Medulla oblongata (tissue), 1 donor: ENCODE data around the gene GLTP.
"Not testable (repeated sequence)": the region's sequence is repeated elsewhere in the genome, so short reads cannot be mapped to it uniquely, and the experiment has no call there.

Experiments used
- DNase-seq: peaks from one replicate; pipeline ENCODE4 v3.0.0-alpha.2; 2015; ENCODE audit errors: extremely low spot score

Gene GLTP, protein sequence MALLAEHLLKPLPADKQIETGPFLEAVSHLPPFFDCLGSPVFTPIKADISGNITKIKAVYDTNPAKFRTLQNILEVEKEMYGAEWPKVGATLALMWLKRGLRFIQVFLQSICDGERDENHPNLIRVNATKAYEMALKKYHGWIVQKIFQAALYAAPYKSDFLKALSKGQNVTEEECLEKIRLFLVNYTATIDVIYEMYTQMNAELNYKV

DNA sequence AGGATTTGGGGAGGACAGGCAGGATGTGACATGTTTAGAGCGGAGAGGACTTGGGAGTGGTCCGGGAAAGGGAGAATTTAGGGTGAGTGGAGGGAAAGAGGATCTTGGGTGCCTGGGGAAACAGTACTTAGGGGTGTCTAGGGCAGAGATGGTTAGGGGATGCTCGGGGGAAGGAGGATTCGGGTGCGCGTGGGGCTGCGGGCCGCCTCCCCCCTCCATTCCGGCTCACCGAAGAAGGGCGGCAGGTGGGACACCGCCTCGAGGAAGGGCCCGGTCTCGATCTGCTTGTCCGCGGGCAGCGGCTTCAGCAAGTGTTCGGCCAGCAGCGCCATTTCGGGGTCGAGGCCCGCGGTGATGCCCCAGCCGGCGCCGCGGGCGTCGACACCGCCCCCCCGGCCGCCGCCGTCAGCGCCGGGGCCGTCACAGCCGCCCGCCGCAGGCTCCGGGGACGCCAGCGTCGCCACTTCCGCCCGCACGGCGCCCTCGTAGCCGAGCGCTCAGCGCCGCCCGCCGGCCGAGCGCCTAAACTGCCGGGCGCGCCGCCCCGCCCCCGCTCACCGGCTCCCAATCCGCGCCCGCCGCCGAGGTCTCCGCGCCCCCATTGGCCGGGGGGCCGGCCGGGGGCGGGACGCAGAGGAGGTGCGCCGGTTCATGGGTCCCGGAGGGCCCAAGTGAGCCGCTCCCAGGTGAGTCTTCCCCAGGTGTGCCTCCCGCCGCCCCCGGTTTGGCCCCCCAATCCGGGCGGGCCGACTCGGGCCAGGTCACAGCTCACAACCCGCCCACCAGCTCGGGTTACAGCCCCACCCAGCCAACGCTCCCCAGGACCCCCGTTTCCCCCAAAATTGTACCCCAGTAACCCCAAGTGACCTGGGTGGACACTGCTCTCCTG is at the start of gene GLTP:
GLTP (minus strand) TSS at position 499 of the 889 bp plus-strand sequence; CDS start at position 332, 167 bp downstream.
- DNase-seq: peak; percentile 91

DNA sequence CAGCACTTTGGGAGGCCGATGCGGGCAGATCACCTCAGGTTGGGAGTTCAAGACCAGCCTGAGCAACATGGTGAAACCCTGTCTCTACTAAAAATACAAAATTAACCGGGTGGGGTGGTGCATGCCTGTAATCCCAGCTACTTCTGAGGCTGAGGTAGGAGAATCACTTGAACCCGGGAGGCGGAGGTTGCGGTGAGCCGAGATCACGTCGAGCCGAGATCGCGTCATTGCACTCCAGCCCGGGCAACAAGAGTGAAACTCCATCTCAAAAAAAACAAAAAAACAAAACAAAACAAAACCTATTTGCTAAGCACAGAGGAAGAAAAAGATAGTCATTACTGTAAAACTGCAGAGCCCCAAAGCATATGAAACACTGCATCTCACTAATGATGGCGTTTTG is 49.0 kb upstream of the GLTP start:
- not testable (repeated sequence) for DNase-seq

DNA sequence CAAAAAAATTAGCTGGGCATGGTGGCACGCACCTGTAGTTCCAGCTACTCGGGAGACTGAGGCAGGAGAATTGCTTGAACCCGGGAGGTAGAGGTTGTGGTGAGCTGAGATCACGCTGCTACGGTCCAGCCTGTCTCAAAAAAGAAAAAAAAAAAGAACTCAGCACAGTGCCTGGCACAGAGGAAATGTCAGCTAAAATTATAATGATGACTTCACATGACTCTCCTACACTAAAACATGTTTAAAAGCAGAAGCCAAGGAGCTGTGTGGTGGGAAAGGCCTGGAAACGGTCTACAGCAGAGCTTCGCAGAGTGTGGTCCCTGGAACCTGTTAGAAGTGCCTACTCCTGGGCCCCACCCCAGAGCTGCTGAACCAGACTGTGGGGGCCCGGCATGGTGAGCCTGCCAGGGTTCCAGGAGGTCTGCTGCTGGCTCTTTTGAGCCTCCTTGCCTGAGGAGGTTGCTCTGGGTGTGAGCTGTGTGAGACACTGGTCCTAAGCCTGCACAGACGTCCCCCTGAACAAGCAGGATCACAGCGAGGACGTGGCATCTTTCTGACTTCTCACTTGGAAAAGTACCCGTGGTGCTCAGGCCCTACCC is 47.8 kb upstream of the GLTP start:
- no peak for DNase-seq

DNA sequence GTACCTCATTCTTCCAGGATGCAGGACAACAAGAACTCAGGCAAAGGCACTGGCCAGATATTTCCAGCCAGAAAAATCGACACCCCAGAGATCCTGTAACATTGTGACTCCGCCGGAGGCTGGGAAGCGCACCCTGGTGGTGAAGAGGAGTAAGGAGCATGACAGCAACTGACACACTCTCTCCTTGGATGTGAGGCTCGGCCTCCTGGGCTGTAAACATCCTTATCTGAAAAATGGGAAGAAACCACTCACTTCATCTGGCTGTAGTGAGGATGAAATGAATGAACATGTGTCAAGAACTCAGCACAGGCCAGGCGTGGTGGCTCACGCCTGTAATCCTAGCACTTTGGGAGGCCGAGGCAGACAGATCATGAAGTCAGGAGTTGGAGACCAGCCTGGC is 47.3 kb upstream of the GLTP start:
- no peak for DNase-seq

DNA sequence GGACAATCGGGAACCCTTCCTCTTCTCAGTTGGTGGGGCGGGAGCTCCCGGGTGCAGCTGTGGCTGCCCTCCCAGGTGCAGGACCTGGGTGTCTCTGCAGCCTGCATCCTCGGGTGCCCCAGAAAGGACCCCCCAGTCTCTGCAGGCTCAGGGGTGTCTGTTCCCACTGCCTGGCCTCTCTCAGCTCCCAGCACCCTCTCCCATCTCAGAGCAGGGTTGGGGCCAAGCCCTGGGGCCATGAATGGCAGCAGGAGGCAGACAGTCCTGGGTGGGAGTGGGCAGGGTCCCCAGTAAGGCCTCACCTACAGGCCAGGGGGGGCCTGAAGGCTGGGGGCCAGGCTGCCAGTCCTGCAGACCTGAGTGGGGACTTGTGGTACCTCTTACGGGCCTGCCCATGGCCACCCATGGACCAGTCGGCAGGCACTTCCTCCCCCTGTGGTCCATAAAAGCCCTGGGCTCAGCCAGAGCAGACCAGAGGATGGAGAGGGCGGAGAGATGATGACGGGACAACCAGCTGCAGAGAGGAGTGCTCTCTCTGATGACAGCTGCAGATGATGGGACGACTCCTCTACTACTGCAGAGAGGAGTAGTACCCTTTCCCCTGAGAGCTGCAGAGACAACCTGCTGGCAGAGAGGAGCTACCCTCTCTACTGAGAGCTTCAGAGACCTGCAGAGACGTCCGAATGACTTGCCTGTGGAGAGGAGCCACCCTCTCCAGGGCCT is 46.3 kb upstream of the GLTP start:
- no peak for DNase-seq

DNA sequence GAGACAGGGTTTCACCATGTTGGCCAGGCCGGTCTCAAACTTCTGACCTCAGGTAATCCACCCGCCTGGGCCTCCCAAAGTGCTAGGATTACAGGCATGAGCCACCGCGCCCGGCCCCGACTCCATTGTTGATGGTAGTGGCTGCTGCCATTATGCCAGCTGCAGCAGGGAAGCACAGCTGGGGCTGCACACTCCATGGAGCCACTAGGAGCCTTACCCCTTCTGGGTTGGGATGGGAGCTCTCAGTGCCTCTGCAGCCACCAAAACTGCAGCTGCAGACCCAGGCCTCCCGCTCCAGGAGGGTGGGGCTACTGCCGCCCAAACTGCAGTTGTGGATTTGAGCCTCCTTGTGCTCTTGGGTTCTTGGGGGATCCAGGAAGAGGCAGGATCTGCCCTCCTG is 45.7 kb upstream of the GLTP start:
- DNase-seq: no peak

DNA sequence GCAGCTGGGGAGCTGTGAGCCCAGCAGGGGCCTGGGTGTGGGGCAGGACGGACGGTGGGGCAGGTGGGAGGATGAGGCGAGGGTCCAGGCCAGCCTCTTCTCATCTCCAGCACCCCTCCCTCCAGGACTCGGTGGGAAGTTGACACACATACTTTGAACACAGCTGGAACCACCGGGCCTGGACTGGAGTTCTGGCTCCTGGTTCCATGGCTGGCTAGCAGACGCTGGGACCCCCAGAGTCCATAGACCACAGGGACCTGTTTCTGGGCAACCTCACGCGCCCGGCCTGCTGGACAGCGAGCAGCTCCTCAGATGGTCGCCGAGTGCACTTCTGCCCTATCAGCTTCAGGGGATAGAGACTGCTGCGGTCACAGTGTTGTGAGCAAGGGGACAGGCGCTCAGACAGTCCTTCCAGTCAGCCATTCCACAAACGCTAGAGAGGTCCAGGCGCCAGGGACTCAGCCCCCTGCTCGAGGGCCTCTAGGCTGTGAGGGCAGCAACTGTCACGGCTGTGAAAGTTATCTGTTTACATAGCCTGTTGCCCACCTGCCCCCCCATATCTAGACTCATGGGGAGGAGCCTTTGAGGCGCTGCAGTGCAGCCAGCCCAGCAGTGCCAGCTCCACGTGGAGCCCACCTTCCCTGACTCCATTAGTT is 45.0 kb upstream of the GLTP start:
- no peak for DNase-seq

DNA sequence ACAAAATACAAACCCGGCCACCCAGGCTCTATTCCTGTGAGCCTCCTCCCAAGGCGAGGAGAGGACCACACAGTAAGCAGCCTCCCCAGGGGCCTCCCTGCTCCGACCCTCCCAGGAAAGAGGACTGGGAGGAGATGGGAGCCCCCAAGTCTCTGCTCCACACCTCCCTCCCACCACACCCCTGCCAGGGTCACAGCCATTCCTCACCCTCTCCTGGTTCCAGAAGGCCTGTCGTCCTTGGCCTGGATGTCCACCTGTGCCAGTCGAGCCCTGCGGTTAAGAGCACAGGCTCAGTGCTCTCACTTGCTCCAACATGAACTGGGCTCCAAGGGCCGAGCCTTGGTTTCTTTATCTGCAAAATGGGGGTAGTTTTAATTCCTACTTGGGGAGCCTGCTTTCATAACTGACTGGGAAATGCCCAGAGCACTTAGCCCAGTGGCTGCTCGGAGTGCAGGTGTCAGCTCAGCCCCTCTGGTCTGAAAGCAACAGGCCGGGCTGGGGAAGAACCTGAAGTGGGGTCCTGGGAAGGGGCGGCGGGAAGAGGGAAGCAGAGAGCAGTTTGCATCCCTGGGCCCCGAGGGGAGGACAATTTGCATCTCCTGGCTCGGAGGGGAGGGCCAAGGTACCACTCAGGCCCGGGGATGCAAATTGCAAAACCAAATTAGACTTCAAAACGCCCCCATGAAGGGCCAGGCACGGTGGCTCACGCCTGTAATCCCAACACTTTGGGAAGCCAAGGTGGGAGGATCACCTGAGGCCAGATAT is 43.3 kb upstream of the GLTP start:
- no peak for DNase-seq

DNA sequence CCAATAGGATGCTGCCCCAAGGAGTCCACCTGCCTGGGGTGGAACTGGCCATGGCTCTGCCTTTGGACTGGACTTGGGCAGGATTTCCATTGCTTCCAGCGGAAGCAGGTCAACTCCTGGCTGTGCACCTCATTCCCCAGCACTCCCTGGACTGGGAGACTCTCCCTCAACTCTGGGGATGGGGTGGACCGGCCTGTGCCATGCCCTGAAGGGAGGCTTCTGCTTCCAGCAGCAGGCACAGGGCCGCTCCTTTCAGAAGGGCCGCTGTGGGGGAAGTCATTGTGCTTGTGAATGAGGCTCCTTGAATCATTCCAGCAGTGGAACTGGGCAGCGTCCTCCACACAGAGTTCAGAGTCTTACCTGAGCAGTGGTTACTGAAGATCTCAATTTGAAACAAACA is 42.7 kb upstream of the GLTP start:
- DNase-seq: no peak

DNA sequence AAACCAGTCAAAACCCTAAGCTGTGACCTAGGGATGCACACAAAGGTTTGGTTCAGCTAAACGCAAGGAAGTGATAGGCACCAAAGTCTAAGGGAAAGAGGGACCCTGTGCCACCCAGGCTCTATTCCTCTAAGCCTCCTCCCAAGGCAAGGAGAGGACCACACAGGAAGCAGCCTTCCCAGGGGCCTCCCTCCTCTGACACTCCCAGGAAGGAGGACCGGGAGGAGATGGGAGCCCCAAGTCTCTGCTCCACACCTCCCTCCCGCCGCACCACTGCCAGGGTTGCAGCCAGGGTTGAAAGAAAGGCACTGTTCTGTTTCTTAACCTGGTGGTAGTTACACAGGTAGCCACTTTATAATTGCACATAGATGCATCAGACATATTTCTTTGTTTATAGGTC is 41.6 kb upstream of the GLTP start:
- DNase-seq: no peak

DNA sequence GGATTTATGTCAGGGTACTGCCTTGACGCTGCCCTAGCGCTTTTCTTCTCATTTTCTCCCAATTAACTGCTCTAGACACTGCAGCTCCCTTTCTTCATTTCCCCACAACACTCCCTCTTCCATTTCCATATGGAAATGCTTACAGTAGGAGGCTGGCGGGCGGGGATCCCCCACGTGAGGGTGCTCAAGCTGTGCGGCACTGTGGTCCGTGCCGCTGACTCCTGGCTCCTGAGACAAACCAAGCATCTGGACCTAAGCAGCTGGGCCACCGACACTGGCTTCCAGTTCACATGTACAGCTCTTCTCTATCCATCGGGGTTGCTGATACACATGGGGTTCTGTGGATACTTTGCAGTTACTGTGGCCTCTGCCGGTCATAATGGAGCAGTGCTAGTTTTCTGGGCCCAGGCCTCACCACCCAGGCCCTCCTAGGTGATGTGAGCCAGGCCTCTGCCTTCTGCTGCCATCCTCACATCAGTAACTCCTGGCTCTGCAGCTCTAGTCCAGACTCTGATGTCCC is 40.0 kb upstream of the GLTP start:
- DNase-seq: no peak

DNA sequence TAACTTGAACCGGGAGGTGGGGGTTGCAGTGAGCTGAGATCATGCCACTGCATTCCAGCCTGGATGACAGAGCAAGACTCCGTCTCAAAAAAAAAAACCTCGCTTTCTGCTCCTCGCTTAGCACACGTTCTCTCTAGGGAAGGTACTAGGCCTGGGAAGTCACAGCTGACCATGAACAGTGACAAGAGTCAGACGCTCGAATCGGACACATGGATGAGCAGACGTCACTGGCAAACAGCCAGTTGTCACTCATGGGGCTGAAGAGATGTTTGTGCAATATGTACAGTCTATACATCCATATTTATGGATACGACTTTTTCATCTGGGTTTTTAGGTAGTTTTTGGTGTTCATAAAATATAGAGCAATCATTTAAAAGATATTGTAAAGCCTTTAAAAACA is 39.1 kb upstream of the GLTP start:
- DNase-seq: no peak

DNA sequence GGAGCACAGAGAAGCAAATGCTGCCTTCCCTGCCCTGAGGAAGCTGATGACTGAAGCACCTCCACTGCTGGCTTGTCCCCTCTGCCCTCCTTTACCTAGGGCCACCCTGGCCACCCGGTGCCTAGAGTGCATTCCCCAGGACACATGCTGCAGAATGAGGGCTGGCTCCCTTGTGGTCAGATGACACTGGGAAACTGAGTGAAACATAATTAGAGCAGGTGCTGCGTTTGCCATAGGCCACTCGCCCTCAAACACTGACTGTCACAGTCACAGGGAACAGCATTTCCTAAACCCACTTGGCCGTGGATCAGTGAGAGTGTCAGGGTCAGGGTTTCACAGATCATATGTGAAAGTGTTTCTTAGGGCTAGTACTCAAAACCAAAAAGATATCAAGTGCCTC is 35.7 kb upstream of the GLTP start:
- DNase-seq: no peak

DNA sequence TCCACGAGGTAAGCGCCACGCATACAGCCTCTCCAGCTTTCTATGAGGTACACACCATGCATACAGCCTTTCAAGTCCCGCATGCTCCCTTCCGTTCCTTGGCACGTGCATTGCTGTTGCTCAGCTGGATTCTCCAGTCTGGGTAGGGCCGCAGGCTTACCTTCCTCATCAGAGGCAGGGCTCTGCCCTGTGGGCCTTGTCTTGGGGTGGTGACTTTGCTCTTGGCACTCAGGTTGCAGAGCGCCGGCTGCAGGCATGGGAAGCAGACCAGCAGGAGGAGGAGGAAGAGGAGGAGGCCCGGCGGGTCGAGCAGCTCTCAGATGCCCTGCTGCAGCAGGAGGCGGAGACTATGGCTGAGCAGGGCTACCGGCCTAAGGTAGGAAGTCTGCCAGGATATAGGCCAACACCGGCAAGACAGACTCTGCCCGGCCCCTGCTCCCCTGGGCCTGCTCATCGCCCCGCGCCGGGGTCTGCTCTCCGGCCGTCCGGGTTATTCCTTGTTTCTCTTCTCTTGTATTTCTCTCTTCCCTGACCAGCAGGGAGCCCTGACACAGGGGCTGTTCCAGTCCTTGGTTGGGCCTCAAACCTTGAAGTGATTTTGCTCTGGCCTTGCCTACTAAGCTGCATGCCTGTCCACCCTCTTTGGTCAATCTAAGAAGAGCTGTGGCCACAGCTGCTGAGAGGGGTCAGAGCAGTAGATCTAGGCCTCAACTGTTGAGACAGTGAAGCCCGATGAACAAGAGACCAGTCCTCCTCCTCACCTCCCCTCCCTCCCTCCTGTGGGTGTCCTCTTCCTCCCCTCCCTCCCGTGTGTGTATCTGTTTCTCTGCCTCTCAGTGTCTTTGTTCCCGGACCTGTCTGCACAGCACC is 35.1 kb upstream of the GLTP start:
- DNase-seq: no peak

DNA sequence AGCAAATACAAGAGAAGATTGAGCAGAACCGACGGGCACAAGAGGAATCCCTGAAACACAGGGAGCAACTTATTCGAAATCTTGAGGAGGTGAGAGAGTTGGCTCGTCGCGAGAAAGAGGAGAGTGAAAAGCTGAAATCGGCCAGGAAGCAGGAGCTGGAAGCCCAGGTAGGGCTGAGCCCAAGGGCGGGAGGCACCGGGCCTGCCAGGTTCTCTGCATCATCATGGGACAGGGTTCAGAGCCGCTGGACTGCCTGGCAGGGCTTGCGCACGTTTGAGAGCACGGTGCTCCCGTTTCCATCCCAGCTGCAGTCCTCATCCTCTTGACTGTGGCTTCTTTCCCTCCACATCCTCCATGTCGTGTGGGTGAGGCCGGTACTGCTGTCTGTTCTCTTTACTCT is 34.1 kb upstream of the GLTP start:
- no peak for DNase-seq

DNA sequence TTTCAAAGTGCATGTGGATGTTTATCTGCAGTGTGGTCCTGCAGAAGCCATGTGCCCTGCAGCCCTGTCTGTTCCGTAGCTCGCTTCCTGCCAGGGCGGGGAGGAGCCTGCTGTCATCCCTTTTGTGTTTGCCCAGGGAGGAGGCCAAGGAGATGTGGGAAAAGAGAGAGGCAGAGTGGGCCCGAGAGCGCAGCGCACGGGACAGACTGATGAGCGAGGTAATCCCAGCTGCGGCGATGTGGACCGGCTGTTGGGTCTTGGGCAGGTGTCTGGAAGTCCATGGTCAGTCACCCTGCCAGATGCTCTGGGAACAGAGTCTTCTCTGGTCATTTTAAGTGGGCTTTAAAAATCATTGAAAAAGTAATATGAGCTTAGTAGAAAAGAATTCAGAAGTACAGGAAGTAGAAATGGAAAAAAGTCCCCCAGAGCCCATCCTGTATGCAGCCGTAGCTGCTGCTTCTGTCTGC is 32.5 kb upstream of the GLTP start:
- no peak for DNase-seq

DNA sequence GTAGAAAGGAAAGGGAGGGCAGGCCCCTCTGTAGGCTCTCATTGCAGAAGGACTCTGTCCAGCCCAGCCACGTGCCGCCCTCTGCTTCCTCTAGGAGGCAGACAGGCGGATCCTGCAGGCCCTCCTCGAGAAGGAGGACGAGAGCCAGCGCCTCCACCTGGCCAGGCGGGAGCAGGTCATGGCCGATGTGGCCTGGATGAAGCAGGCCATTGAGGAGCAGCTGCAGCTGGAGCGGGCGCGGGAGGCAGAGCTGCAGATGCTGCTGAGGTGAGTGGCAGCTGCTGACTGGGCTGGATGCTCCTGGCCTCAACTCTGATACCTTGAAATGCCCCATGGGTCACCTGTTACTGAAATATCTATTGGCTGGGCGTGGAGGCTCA is 30.6 kb upstream of the GLTP start:
- no peak for DNase-seq

DNA sequence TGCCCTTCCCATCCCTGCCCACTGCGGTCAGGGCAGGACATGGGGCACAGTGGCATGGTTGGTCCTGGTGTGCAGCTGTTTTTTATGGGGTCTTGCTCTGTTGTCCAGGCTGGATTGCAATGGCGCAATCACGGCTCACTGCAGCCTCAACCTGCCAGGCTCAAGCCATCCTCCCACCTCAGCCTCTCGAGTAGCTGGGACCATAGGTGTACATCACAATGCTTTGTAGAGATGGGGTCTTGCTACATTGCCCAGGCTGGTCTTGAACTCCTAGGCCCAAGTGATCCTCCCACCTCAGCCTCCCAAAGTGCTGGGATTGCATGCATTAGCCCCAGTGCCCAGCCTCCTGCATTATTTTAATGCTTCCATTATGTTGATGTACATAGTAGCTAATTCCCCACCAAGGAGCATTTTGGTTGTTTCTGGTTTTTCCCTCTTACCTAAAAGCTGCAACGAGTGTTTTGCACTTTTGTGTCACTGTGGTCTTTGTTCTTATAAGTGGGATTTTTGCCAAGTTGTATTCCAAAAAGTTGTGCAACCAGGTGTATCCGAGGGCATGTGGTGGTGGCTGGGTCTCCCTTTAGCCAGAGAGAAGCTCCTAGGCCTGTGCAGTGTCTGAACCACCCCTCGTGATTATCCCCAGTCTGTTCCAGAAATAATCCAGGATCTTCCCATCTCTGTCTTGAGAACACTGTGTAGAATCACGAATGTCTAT is 30.1 kb upstream of the GLTP start:
- no peak for DNase-seq

DNA sequence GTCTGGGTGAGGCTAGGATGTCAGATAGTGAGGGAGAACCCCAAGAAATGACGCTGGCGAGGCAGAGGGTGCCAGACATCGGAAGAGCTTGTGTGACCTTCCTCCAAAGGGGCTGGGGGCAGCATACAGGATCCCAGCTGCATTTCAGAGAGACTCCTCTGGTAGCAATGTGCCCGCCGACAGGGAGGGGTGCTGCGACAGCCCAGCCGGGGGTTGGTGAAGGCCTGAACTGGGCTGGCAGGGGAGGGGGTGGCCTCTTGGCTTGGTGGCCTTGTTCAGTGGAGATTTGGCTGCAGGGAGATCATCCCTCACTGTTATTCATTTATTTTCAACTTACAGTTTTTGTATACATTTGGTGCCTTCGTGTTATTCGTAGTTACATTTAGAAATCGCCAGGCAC is 25.0 kb upstream of the GLTP start:
- DNase-seq: no peak
